ENCODE measurements around the gene TPK1.

The TPK1 gene

GRCh38 chr7:144494355-144494754, 341.5 kb downstream of the TPK1 start:
- no peak overlapping the region for H3K4me3 ChIP-seq (ENCODE audit: low read depth, low read length)
- H3K27me3 ChIP-seq (replicated peaks): no peaks in the 10 kb centered on the region
- no peak for TF ChIP-seq CTCF (IDR thresholded peaks at IDR 0.05; ENCODE audit: low read depth, low read length, missing control alignments)
- DNase-seq: no peak
- H3K27ac ChIP-seq: no peak overlapping the region
- no peaks in the 10 kb centered on the region for H3K36me3 ChIP-seq (replicated peaks)
- in situ Hi-C loops (cut with HindIII; ENCODE audit: low pct_ligation_motif_present, low sequenced_read_pairs): no loop called here

GRCh38 chr7:144489504-144489903, 346.3 kb downstream of the TPK1 start:
- Histone ChIP-seq H3K27me3 (replicated peaks) (no peaks in the 10 kb centered on the region), H3K4me3 (ENCODE audit: low read depth, low read length) (no peak overlapping the region), H3K36me3 (replicated peaks) (no peaks in the 10 kb centered on the region), H3K27ac (no peak overlapping the region)
- no peak for TF ChIP-seq CTCF (IDR thresholded peaks at IDR 0.05; ENCODE audit: low read depth, low read length, missing control alignments)
- in situ Hi-C loops (cut with HindIII; ENCODE audit: low pct_ligation_motif_present, low sequenced_read_pairs): no loop called here
- DNase-seq: no peak

- Histone ChIP-seq H3K4me3 (ENCODE audit: low read depth, low read length) (no peak overlapping the region), H3K27ac (no peak overlapping the region), H3K27me3 (replicated peaks) (no peaks in the 10 kb centered on the region), H3K36me3 (replicated peaks) (no peaks in the 10 kb centered on the region)
- in situ Hi-C loops (cut with HindIII; ENCODE audit: low pct_ligation_motif_present, low sequenced_read_pairs): no loop called here
- no peak for TF ChIP-seq CTCF (IDR thresholded peaks at IDR 0.05; ENCODE audit: low read depth, low read length, missing control alignments)
- no peak for DNase-seq
These were observed 346.9 kb downstream of the TPK1 start for GRCh38 chr7:144488977-144489376.

- Histone ChIP-seq H3K27me3 (replicated peaks) (no peaks in the 10 kb centered on the region), H3K4me3 (ENCODE audit: low read depth, low read length) (no peak overlapping the region), H3K36me3 (replicated peaks) (no peaks in the 10 kb centered on the region), H3K27ac (no peak overlapping the region)
- TF ChIP-seq CTCF (IDR thresholded peaks at IDR 0.05; ENCODE audit: low read depth, low read length, missing control alignments): no peak
- no peak for DNase-seq
- in situ Hi-C loops (cut with HindIII; ENCODE audit: low pct_ligation_motif_present, low sequenced_read_pairs): no loop called here
These were observed 348.0 kb downstream of the TPK1 start for GRCh38 chr7:144487901-144488300.

GRCh38 chr7:144484445-144484844, 351.4 kb downstream of the TPK1 start:
- Histone ChIP-seq H3K27ac (no peak overlapping the region), H3K4me3 (ENCODE audit: low read depth, low read length) (no peak overlapping the region), H3K36me3 (replicated peaks) (no peaks in the 10 kb centered on the region), H3K27me3 (replicated peaks) (no peaks in the 10 kb centered on the region)
- no peak for TF ChIP-seq CTCF (IDR thresholded peaks at IDR 0.05; ENCODE audit: low read depth, low read length, missing control alignments)
- in situ Hi-C loops (cut with HindIII; ENCODE audit: low pct_ligation_motif_present, low sequenced_read_pairs): no loop called here
- no peak for DNase-seq

- Histone ChIP-seq H3K4me3 (ENCODE audit: low read depth, low read length) (no peak overlapping the region), H3K27me3 (replicated peaks) (no peaks in the 10 kb centered on the region), H3K36me3 (replicated peaks) (no peaks in the 10 kb centered on the region), H3K27ac (no peak overlapping the region)
- DNase-seq: no peak
- no peak for TF ChIP-seq CTCF (IDR thresholded peaks at IDR 0.05; ENCODE audit: low read depth, low read length, missing control alignments)
- in situ Hi-C loops (cut with HindIII; ENCODE audit: low pct_ligation_motif_present, low sequenced_read_pairs): no loop called here
These were observed 352.7 kb downstream of the TPK1 start for GRCh38 chr7:144483189-144483588.
